Stomach (tissue), 9 donors: ENCODE measurements around the gene VOPP1. TPM values are rescaled to one million over a fixed set of nuclear protein-coding genes. Genes with fewer than 3 reads are reported as not detected.

Experiments
- DNase-seq, 2 donors: peaks; one replicate each; pipeline versions ENCODE4 v3.0.0 to v3.0.0-alpha.2; 2013 to 2019
- H3K27ac ChIP-seq, 5 donors: fragments of 200-600 bp in 4 of 5; sonication (generic) in 4 of 5; one replicate each; pipeline ENCODE4 v1.5.1; 2013 to 2019; ENCODE audit warnings: mild to moderate bottlenecking in 1 of 5, moderate library complexity in 1 of 5
- H3K27me3 ChIP-seq, 3 donors: fragments of 200-600 bp; sonication (generic); one replicate each; pipeline ENCODE4 v1.5.1; 2017 to 2019; ENCODE audit warnings: mixed run types in 1 of 3
- H3K36me3 ChIP-seq, 4 donors: fragments of 200-600 bp; sonication (generic); 1 replicate in 3 of 4; 2 replicates in 1 of 4; pipeline ENCODE4 v1.5.1; 2016 to 2019
- H3K4me1 ChIP-seq, 4 donors: fragments of 200-600 bp; sonication (generic); one replicate each; pipeline ENCODE4 v1.5.1; 2016 to 2019
- H3K4me3 ChIP-seq, 4 donors: fragments of 200-600 bp; sonication (generic) in 3 of 4; one replicate each; pipeline ENCODE4 v1.5.1; 2016 to 2019; ENCODE audit warnings: mild to moderate bottlenecking in 1 of 4
- H3K9me3 ChIP-seq, 4 donors: fragments of 200-600 bp; sonication (generic); one replicate each; pipeline ENCODE4 v1.5.1; 2016 to 2019
- CTCF ChIP-seq, 7 experiments: fragments of 450-650 bp in 4 of 7; fragments of 200-600 bp in 3 of 7; sonication (generic) in 3 of 7; IDR thresholded peaks; one replicate each; pipeline ENCODE4 v1.5.1; 2016 to 2019; ENCODE audit warnings: antibody characterized with exemption in 7 of 7, control low read depth in 2 of 7, mild to moderate bottlenecking in 1 of 7
- EP300 ChIP-seq: sonication (generic); formaldehyde crosslinking; IDR thresholded peaks from one replicate; pipeline ENCODE4 v1.6.1; 2017; ENCODE audit warnings: antibody characterized with exemption
- POLR2A ChIP-seq, 4 donors: fragments of 450-650 bp; IDR thresholded peaks; one replicate each; pipeline ENCODE4 v1.6.1; 2016; ENCODE audit warnings: antibody characterized with exemption in 4 of 4, control low read depth in 2 of 4, mild to moderate bottlenecking in 1 of 4, moderate library complexity in 1 of 4
- POLR2AphosphoS5 ChIP-seq, 3 donors: sonication (generic); formaldehyde crosslinking; IDR thresholded peaks; one replicate each; pipeline ENCODE4 v1.6.1; 2016; ENCODE audit warnings: antibody characterized with exemption in 3 of 3
- WGBS, 5 donors: extraction: QIAGEN DNeasy Blood & Tissue Kit in 3 of 5; methylation state at CpG; one replicate each; pipeline versions ENCODE4 v1.1.5 to v1.1.7; 2013 to 2018; 5-methylcytosine and 5-hydroxymethylcytosine counted together
- intact Hi-C: fragments of 100-400 bp; cut with DNase I; formaldehyde crosslinking; loops from one replicate; pipeline ENCODE4 v1.15.1; 2023; ENCODE audit warnings: low total_unique reads
- polyA plus RNA-seq, 3 donors: library from polyadenylated mRNA; stranded (reverse); fragments of 200-250 nt; gene quantifications; one replicate each; pipeline ENCODE4 v1.2.3, GENCODE V29; 2013
- total RNA-seq, 5 donors: library from RNA; depleted of rRNA; stranded (reverse); fragments of >200 nt; gene quantifications; one replicate each; pipeline versions ENCODE4 v1.1.0 to v1.2.3, GENCODE V29; 2014 to 2016
- donor health status: healthy with polysubstance abuse.
- donor health status: Bipolar disorder and iron deficiency.
- donor health status: healthy.

Gene VOPP1
- total and polyA plus RNA-seq, 8 donors, result 14.0 to 117 (median 37.0) TPM

- H3K27ac ChIP-seq, result peak overlapping the region in 3 of 5 donors; percentile 39 to 73 (median 62)
- no peak overlapping the region for H3K4me3 ChIP-seq
- TF ChIP-seq CTCF (IDR thresholded peaks at IDR 0.05), result no peak
- no peak for TF ChIP-seq POLR2AphosphoS5 (IDR thresholded peaks at IDR 0.05)
- TF ChIP-seq POLR2A (IDR thresholded peaks at IDR 0.05), result no peak
- TF ChIP-seq EP300, result no peak
- H3K9me3 ChIP-seq, result no peaks in the 10 kb centered on the region
- H3K4me1 ChIP-seq, result peaks cover 36 to 85% (median 58%) of the 10 kb centered on the region in 4 donors
- intact Hi-C loops, result no loop called here
- 76 to 92% (median 83%) methylated on average over 6 of the region's 6 CpGs for WGBS, 5 donors
- H3K36me3 ChIP-seq, result no peaks in the 10 kb centered on the region
- no peak for DNase-seq
- no peaks in the 10 kb centered on the region for H3K27me3 ChIP-seq
Observed at GRCh38 chr7:55534916-55535590, 37.2 kb downstream of the VOPP1 start.

- DNase-seq, result peak in 1 of 2 donors; percentile 47
- H3K4me3 ChIP-seq, result no peak overlapping the region
- no peaks in the 10 kb centered on the region for H3K27me3 ChIP-seq
- H3K27ac ChIP-seq, result peak overlapping the region in 3 of 5 donors; percentile 40 to 73 (median 62)
- no peaks in the 10 kb centered on the region for H3K9me3 ChIP-seq
- intact Hi-C loops, result no loop called here
- WGBS, 5 donors, result 67 to 74% (median 72%) methylated on average over 7 to 8 of the region's 8 CpGs
- peaks cover 36 to 81% (median 58%) of the 10 kb centered on the region in 4 donors for H3K4me1 ChIP-seq
- TF ChIP-seq EP300 (no peak), POLR2AphosphoS5 (IDR thresholded peaks at IDR 0.05) (peak in 2 of 3 donors; percentile 18 to 34)
- H3K36me3 ChIP-seq, result no peaks in the 10 kb centered on the region
Observed at GRCh38 chr7:55534262-55534915, 37.9 kb downstream of the VOPP1 start.

- Histone ChIP-seq H3K36me3 (no peaks in the 10 kb centered on the region), H3K4me3 (no peak overlapping the region), H3K27me3 (no peaks in the 10 kb centered on the region), H3K9me3 (no peaks in the 10 kb centered on the region), H3K27ac (peak overlapping the region in 4 of 5 donors; percentile 33 to 73 (median 51)), H3K4me1 (peaks cover 36 to 76% (median 56%) of the 10 kb centered on the region in 4 donors)
- intact Hi-C loops, result no loop called here
- 70 to 86% (median 79%) methylated on average over 2 of the region's 2 CpGs for WGBS, 5 donors
- no peak for DNase-seq
- TF ChIP-seq EP300 (no peak), POLR2A (IDR thresholded peaks at IDR 0.05) (no peak), POLR2AphosphoS5 (IDR thresholded peaks at IDR 0.05) (no peak), CTCF (IDR thresholded peaks at IDR 0.05) (no peak)
Observed at GRCh38 chr7:55533729-55534080, 38.6 kb downstream of the VOPP1 start.

GRCh38 chr7:55533050-55533728 lies 39.1 kb downstream of the VOPP1 start:
- H3K9me3 ChIP-seq, result no peaks in the 10 kb centered on the region
- H3K27ac ChIP-seq, result peak overlapping the region in 4 of 5 donors; percentile 33 to 73 (median 51)
- peak in 1 of 3 donors; percentile 49 for TF ChIP-seq POLR2AphosphoS5 (IDR thresholded peaks at IDR 0.05)
- no peak for TF ChIP-seq EP300
- intact Hi-C loops, result no loop called here
- no peaks in the 10 kb centered on the region for H3K27me3 ChIP-seq
- peak in 1 of 2 donors; percentile 70 for DNase-seq
- H3K4me1 ChIP-seq, result peaks cover 36 to 71% (median 56%) of the 10 kb centered on the region in 4 donors
- H3K36me3 ChIP-seq, result no peaks in the 10 kb centered on the region
- 54 to 73% (median 61%) methylated on average over 4 of the region's 4 CpGs for WGBS, 5 donors
- no peak overlapping the region for H3K4me3 ChIP-seq

- H3K4me1 ChIP-seq, result peaks cover 36 to 63% (median 52%) of the 10 kb centered on the region in 4 donors
- no peaks in the 10 kb centered on the region for H3K9me3 ChIP-seq
- no peak for DNase-seq
- peak overlapping the region in 3 of 5 donors; percentile 33 to 73 (median 62) for H3K27ac ChIP-seq
- TF ChIP-seq POLR2A (IDR thresholded peaks at IDR 0.05) (no peak), CTCF (IDR thresholded peaks at IDR 0.05) (no peak)
- no peak overlapping the region for H3K4me3 ChIP-seq
- intact Hi-C loops, result no loop called here
- whole genome bisulfite sequencing, 5 donors, result 77 to 83% (median 79%) methylated on average over 8 of the region's 8 CpGs
- no peaks in the 10 kb centered on the region for H3K27me3 ChIP-seq
- H3K36me3 ChIP-seq, result no peaks in the 10 kb centered on the region
Observed at GRCh38 chr7:55532150-55532917, 40.0 kb downstream of the VOPP1 start.
